ENCODE measurements around the gene ANKLE1. TPM values are rescaled to one million over a fixed set of nuclear protein-coding genes. Genes with fewer than 3 reads are reported as not detected.

Gene ANKLE1
- total and polyA plus RNA-seq, 8 donors = 0.45 to 2.4 (median 1.6) TPM

- H3K27me3 ChIP-seq = no peaks in the 10 kb centered on the region
- H3K9me3 ChIP-seq = no peaks in the 10 kb centered on the region
- DNase-seq (no peak), ATAC-seq (no peak)
- no peak for TF ChIP-seq CTCF (IDR thresholded peaks at IDR 0.05)
- H3K36me3 ChIP-seq = peaks cover 0 to 11% of the 10 kb centered on the region in 2 donors
- peaks cover 28 to 79% of the 10 kb centered on the region in 2 donors for H3K4me1 ChIP-seq
- intact Hi-C loops (cut with DNase I) = no loop called here
- H3K4me3 ChIP-seq = no peak overlapping the region
- H3K27ac ChIP-seq = no peak overlapping the region
Observed at GRCh38 chr19:17307876-17308377, 26.2 kb downstream of the ANKLE1 start.

GRCh38 chr19:17309198-17309964, 27.7 kb downstream of the ANKLE1 start, which contains the start of gene DDA1:
DDA1 (plus strand) TSS chr19:17309563; CDS start chr19:17309655, 92 bp downstream.
- H3K36me3 ChIP-seq = peaks cover 0 to 22% of the 10 kb centered on the region in 2 donors
- intact Hi-C loops (cut with DNase I) = no loop called here
- DNase-seq = peak; percentile 98 to 100 (median 99)

GRCh38 chr19:17309965-17310461, 28.3 kb downstream of the ANKLE1 start:
- H3K9me3 ChIP-seq = no peaks in the 10 kb centered on the region
- H3K27me3 ChIP-seq = no peaks in the 10 kb centered on the region
- peak overlapping the region; percentile 82 to 86 for H3K4me3 ChIP-seq
- TF ChIP-seq CTCF (IDR thresholded peaks at IDR 0.05) = no peak
- peaks cover 19 to 61% of the 10 kb centered on the region in 2 donors for H3K4me1 ChIP-seq
- H3K27ac ChIP-seq = peak overlapping the region in 1 of 2 donors; percentile 78
- intact Hi-C loops (cut with DNase I) = no loop called here
- H3K36me3 ChIP-seq = peaks cover 0 to 27% of the 10 kb centered on the region in 2 donors
- DNase-seq = no peak
- no peak for ATAC-seq

More at GRCh38 chr19:17309198-17309964, 27.7 kb downstream of the ANKLE1 start, which contains the start of gene DDA1:
- Histone ChIP-seq H3K4me3 (peak within 1 kb of the TSS; percentile 82 to 86), H3K4me1 (peaks cover 23 to 67% of the 10 kb centered on the region in 2 donors), H3K9me3 (no peaks in the 10 kb centered on the region), H3K27me3 (no peaks in the 10 kb centered on the region), H3K27ac (peak within 1 kb of the TSS; percentile 44 to 78)
- no peak for TF ChIP-seq CTCF (IDR thresholded peaks at IDR 0.05)
- ATAC-seq = peak; percentile 82

- Histone ChIP-seq H3K36me3 (peaks cover 0 to 42% of the 10 kb centered on the region in 2 donors), H3K27ac (peak overlapping the region in 1 of 2 donors; percentile 18), H3K9me3 (no peaks in the 10 kb centered on the region), H3K27me3 (no peaks in the 10 kb centered on the region), H3K4me3 (no peak overlapping the region), H3K4me1 (peaks cover 10 to 50% of the 10 kb centered on the region in 2 donors)
- intact Hi-C loops (cut with DNase I) = no loop called here
- no peak for TF ChIP-seq CTCF (IDR thresholded peaks at IDR 0.05)
- DNase-seq (no peak), ATAC-seq (peak; percentile 32)
Observed at GRCh38 chr19:17311455-17312188, 29.9 kb downstream of the ANKLE1 start.

Data from left lung (tissue), 10 donors.